ENCODE data around the gene PER2.
"Not testable (repeated sequence)": the region's sequence is repeated elsewhere in the genome, so short reads cannot be mapped to it uniquely, and the experiment has no call there.

PER2 gene

DNA sequence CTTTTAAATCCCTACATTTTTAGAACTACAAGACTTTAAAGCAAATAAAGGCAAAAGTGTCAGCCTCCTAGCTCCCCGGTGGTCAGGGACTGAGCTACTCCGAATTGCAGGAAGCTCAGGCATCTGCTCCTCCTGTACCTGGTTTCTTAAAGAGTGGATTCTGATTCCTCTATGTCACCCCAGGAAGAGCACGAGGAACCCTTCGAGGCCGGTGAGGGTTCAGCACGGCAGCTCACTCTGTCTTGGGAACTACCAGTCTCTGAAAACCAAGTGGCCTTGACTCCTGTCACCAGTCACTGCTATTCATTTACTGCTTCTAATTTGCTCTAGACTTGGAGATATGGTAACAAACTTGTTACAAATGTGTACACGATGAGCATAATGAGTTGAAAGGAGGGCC lies 2.3 kb downstream of the PER2 start:
- FAIRE-seq: no peak

DNA sequence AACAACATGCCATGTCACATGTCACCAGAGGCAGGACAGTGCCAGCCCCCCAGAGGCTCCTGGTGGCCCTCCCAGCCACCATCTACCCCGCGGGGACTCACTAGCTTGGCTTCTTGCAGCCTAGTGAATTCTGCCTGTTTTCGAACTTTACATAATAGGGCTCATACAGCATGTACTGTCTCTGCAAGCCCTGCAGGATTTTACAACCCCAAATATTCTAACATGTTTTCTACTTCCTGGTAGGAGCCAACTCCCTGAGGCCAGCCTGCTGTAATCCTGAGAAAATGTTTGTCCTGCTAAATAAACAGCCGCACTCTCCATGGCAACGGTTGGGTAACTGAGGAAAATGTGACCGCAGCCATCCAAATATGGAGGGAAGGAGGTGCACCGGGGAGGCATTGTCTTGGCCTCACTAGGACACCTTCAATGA lies 2.7 kb downstream of the PER2 start:
- peak; percentile 93 for FAIRE-seq

DNA sequence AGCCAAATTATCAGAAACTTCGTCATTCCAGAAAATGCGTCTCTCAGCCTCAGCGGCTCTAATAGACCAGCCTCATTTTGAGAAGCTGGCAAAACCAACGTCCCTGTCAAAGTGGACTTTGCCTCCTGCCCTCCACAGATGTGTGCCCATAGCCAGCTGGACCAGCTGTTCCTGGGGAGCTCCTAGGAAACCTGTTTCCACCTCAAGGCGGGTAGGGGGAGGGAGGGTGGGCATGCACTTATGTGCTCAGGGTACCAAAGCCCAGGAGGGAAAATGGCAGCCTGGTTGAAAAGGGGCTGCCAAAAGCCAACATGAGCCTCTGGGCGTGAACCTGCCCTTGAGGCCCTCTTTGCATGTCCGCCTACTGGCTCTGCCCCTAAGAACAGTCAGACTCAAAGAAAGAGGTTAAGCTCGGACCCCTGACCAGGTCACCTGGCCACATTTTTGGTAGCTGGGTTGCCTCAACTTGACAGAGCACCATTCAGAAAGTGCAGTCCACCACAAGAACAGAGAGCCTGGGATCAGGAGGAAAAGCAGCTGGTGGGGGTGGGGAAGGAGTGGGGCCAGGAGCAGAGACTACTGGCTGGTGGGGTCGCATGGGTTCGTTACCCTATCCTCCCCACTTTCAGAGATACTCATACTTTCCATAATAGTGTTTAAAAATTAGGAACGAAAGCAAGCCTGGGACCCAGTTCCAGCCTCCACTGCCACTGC lies 3.5 kb downstream of the PER2 start:
- no peak for FAIRE-seq

DNA sequence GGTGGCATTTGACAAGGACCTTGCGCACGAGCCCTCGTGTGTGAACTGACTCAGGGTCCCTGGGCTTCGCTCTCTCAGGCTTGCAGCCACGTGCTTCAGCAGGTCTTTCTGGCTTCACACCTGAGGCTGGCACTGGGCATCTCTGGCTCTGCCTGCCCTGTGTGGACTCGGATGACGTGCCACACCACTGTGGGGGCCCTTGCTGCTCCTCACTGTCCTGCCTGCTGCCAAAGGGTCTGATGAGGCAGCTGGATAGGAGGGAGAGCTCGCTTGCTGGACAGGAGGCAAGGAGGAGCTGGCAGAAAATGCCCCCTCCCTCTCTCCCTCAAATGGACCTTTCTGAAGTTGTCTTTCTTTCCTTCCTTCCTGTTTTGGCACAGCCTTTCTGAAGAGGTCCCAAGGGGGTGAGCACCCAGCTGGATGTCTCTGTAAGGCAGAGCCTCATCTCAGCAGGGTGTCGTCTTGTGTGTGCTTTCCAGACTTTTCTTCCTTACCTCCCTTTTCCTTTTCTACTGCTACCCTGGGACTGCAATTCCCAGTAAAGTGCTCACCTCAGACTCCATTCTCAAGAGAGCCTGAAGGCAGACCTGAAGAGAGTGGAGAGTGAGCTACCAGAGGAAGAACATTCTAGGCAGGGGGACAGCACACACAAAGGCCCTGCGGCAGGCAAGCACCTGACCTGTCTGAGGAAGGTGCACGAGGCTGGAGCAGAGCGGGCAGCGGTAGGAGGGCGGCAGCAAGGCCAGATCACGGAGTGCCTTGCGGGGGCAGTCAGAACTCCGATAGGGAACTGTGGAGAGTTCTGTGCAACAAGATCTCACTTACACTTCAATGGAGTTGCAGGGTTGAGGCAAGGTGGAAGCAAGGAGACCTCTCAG lies 5.3 kb downstream of the PER2 start:
- FAIRE-seq: no peak

DNA sequence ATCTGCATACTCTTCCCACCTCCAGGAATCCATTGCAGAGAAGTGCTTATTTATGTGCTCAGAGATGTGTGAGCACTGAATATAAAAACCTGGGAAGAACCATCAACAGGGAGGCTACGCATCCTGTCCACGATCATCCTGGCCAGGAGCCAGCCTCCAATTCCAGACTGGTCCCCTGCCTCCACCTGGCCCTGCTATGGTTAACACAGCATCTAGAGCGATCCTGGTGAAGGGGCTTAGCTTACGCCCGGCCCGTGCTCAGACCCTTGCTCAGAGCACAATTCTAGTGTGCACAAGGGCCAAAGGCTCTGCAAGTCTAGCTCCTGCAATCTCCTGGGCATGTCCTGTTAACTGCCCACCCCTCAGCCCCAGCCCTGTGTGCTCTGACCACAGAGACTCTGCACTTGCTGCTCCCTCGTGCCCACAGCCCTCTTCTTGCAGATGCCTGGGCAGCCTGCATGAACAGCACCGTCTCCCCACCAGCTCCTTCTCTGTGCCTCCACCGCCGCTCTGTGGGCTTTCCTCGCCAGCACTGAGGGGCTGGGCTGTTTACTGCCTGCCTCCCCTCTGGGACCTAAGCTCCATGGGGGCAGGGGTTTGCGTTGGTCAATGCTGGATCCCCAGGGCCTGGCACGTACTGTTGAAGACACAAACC lies 6.5 kb downstream of the PER2 start:
- FAIRE-seq: no peak

DNA sequence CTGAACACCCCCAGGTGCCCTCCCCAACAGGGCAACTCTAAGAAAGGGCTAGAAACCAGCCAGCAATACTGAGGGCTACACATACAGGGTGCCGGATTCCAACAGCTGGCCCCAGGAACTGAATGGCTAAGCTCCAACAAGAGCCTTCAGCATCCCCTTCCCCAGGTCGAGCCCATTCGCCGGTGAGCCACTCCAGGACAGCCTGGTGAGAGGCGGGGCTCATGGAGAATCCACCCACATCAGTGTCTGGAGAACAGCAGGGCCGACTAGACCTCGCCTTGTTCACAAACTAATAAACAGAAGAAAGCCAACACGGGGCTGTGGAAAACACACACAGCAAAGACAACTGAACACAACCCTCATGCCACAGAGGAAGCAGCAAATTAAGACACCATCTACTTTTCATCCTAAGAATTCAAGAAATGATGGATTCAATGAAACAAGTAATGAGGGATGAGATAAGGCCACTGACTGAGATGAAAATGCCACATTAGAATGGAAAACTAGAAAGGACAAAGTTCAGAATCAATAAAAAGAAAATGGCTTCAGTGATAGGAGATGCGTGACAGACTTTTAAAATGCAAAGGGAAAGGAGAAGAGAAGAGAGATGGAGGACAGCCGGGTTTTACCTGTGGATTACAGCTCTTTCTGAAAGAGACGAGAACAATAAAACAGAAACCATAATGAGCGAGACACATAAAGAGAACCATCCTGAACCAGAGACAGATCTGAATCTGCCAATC lies 8.2 kb downstream of the PER2 start:
- peak; percentile 5 for FAIRE-seq

DNA sequence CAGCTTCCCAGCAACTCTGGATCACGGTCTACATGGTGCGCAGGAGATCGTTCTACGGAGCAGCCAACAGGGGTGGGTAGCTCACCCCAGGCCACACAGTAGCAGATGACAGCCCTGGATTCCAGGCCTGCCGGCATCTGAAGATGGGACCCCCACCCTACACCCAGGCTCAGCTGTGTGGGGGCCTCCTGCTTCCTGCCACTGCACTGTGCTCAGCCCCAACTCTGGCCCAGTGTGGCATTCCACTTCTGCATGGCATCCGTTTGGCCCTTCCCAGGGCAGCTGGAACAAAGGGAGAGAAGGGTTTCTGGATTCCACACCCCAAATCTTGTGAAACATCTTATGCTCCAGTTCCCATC lies 9.1 kb downstream of the PER2 start:
- no peak for FAIRE-seq

DNA sequence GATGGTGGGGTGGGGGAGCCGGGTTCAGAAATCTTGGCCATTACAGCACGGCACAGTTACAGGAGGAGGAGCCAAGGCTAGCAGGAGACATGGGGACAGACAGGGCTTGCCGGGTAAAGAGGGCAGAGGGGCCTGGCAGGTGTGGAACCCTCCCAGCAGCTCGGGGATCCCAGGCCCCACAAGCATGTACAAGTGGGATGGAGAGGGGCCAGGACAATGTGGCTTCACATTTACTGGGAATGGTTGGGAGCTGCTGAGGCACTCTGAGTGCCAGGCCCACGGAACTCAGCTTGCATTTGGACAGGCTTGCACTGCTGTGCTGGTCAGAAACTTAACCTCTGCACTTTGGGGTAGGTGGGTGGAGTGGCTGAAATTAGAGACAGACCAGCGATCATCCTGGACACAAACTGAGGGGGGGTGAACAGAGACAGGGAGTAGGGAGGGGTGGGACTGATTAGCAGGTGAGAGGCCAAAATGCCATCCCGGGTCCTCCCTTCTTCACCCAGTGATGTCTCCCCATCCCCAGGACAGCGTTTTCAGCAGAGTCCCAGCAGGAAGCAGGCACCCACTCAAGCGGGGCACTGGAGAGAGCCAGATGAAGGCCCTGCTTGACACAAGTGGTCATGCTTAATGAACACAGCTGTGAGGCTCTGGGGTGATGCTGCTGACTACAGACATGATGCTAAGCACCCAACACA lies 9.6 kb downstream of the PER2 start:
- FAIRE-seq: no peak

DNA sequence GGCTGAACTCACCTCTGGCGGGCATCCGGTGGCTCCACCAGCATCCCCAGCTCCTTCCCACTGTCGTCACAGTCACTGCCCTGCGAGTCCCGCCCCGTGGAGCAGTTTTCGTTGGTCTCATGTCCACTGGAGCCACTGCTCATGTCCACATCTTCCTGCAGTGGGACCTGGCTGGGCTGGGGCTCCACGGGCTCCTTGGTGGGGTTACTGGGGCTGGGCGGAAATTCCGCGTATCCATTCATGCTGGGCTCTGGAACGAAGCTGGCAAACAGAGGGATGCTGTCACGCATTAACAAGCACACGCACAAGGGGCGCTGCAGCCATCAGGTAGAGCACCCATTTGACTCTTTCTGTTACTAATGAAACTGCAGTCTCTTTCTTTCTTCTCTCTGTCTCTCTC lies 10.7 kb downstream of the PER2 start:
- peak; percentile 36 for FAIRE-seq

DNA sequence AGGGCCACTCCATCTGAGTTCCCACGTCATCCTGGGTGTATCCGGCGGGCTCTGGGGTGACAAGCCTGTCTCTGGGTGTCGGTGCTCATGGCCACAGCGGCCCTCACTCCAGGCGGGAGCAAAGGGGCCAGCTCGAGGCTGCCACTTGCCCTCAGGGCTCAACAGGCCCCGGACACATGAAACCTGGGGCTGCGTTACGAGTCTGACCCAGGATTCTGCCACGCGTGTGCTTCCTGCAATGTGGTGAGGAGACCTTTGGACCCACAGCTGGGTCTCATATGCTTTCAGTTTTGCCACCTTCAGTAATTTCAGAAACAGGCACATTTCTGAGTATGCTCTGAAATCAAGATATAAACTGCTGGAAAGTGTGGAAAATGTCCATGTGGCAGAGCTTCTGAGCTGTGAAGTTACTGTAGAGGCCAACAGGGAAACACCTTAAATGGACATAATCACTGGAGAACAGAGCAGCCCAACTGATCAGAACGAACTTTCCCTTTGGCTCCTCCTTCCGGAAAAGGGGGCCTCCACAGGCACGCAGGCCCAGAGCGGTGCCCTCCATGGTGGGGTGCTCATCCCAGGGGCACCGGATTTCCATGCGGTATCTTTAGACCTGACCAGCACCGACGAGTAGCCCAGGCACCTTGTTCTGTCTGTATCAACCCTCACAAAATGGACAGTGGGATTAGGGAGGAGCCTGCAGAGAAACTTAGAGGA lies 14.1 kb downstream of the PER2 start:
- FAIRE-seq: no peak

DNA sequence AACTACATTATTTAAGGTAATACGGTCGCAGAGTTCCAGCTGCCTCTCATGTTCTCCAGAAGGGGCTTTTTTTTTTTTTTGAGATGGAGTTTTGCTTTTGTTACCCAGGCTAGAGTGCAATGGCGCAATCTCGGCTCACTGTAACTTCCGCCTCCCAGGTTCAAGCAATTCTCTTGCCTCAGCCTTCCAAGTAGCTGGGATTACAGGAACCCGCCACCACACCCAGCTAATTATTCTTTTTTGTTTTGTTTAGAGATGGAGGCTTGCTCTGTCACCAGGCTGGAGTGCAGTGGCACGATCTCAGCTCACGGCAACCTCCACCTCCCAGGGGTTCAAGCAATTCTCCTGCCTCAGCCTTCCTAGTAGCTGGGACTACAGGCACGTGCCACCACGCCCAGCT lies 15.0 kb downstream of the PER2 start:
- FAIRE-seq: not testable (repeated sequence)

DNA sequence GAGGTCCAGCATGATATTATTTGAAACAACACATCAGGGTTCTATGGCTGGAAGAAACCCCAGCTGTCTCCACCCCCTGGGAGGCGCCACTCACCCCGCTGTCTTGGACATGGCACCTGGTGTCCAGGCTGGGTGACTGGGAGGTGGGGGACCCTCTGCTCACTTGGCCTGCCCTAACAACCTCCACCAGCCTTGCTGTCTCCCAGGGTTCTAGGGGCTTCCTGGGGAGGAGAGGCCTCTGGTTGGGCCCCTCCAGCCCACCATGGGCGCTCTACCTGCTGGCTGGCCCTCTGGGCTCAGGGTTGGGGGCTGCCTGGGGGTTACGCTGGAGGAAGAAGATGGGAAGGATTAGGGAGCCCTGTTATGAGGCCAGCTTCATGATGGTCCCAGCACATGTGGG lies 16.3 kb downstream of the PER2 start:
- no peak for FAIRE-seq

DNA sequence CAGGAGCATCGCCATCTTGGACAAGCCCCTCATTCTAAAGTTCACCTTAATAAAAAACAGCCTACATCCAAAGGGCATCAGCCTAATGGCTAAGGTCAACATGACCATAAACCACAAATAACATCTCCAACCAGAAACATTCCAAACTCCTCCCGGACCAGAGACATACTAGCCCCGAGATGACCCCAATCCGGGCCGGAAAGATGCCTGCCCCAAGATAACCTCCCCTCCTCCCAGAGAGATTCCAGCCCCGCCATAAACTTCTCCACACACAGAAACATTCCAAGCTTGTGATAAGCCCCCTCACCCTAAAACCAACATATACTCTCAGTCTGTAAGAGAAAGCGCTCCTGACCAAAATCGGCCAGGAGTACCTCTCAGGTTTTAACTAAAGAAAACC lies 16.7 kb downstream of the PER2 start:
- not testable (repeated sequence) for FAIRE-seq

DNA sequence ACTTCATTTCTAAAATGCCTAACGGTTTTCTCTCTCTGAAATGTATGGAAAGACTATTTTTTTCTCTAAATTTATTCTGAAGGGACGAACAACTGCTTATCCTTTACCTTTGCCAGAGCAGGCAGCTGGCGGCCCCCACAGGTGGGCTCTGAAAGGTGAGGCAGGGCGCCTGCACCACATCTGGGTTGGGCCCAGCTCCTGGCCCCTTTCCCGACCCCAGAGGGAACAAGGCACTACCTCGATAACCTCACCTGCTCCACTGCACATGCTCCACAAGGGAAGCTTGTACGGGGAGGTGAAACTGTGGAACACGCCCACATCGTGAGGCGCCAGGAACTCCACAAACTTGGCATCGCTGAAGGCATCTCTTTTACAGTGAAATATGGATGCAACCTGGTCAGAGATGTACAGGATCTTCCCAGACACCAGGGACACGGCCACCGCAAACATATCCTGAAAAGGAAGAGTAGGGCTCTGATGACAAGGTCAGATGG lies 17.3 kb downstream of the PER2 start:
- no peak for FAIRE-seq

DNA sequence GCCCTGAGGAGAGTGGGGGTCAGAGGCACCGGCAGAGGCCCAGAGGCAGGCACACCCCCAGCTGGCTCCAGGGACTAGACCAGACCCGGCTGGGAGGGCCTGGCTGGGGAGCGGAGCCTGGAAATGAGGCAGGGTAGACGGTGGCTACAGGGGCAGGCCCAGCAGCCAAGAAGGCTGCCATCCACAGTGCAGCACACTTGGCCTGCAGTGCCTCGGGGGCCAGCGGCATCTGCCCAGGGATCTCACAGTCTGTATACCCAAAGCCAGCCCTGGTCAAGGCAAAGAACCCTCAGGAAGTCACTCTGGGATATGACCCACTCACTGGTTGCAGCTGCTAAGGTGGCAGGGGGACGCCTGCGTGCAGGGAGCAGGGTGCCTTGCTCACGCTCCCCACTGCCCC lies 17.8 kb downstream of the PER2 start:
- no peak for FAIRE-seq

DNA sequence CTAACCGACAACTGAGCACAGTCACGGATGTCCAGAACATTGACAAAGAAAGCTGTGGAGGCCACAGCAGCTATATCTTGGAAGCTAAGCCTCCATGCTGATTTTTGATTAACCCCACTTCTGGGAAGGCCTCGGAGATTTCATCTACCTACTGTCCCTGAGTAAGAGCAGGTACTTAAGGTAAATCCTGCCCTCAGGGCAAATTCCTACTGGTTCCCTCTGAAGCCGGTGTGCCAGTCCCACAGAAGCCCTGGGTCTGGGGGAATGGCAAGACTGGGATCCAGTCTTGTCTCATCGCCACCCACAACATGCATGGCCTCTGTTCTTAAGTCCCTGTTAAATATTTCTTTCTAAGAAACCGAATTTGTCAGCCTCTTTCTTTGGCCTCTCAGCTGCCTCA lies 18.7 kb downstream of the PER2 start:
- no peak for FAIRE-seq

DNA sequence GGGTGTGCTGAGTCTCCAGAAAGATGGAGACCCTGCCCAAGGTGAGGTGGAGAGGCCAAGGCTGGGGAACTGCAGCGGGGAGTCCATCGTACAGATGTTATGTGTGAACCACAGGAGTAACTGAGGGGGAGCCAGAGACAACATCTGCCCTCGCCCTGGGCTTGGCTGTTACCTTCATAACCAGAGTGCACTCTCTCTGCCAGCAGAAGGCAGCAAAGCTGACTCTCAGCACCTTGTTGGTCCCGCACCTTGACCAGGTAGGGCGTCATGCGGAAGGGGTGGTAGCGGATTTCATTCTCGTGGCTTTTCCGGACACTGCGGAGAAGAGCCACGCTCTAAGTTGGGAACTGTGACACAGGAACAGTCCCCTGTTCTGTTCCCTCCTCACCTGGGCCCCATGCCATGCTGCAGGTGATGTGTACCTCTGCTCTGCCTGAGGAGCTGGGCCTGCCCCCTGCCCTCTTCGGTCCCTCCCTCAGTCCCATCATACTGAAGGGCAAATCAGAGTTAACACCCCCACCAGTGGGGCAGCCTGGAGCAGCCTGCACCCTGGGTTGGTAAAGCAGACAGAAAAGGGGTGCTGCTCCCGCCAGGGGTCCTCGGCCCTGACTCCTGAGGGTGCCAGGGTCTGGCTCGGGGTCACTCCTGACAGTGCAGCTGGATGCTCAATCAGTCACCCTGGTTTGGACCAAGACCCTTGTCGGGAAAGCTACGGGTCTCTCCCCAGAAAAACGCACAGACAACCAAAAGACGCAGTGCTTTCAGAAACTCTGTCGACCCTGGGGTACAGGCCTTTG lies 20.3 kb downstream of the PER2 start:
- no peak for FAIRE-seq

DNA sequence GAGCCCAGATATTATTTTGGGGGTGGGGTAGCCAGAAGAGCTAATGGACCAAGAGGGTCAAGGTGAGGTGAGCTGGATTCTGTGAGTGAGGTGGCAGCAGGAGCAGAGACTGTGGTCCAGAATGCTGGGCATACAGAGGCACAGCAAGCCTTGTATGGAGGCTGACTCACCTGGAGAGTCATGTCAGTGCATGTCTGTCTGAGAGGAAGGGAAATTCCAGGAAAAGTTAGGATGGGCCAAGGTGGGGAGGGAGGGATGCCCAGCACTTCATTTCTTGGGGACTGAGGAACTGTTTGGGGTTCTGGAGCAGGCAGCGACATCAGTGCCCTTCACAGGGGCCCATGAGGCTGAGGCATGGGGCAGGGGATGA lies 21.1 kb downstream of the PER2 start:
- FAIRE-seq: no peak

DNA sequence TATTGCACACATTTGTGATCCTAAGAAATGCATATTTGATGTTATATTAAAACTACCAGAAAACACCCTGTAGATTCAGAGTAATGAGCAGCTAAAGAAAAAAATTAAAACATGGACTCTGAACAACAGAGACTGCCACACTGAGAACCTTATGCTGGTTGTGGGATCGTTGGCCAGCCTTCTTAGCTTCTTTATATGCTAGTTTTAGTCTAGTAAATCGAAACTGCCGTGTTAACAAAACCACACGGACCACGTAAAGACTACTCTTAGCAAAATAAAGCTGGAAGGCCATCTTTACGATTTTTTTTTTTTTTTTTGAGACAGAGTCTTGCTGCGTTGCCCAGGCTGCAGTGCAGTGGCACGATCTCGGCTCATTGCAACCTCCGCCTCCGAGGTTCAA lies 22.8 kb downstream of the PER2 start:
- FAIRE-seq: no peak

DNA sequence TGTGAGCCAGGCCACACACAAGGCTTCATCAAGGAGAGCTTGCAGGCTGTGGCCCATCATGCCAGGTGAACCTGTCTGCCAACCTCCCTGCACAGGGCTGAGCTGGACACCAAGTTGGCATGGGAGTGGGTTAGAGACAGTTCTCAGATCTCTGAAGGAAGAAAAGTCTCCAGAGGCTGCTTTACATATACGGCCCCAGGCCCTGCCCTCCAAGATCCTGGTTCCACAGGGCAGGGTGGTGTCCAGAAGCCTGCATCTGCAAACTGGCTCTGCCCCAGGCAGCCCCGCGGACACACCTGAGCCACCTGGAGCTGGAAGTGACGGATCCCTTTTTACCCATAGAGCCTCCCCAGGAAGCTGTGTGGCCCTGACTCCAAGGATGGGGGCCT lies 24.3 kb downstream of the PER2 start:
- FAIRE-seq: no peak

Data from islet of Langerhans (tissue), 1 donor.